HUDEP-2 (cell line): ENCODE data around the gene ABCC9.
"Not testable (repeated sequence)": the region's sequence is repeated elsewhere in the genome, so short reads cannot be mapped to it uniquely, and the experiment has no call there.

Experiments used
- DNase-seq, 76 experiments: peaks; one replicate each; lab custom pipeline; 2025; ENCODE audit not compliant: unreplicated experiment in 76 of 76; lab: John Stamatoyannopoulos, UW

Gene ABCC9

GRCh38 chr12:21819236-21819635 is 122.0 kb downstream of the ABCC9 start:
- no peak for DNase-seq

DNA sequence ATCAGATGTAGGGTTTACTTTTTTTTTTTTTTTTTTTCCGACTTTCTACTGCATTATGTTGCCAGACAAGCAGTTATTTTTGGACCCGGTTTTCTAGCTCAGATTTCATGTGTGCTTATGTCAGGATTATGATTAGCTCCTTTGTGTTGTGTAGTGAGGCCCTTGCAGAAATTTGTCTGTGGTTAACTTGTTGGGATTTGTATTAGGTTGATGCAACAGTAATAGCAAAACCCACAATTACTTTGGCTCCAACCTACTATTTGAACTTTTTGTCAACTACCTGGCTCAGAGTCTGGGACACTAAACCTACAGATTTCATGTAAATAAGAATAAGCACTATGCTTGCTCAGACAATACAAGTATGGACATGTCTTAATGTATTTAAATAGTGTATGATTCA is 122.6 kb downstream of the ABCC9 start:
- no peak for DNase-seq

DNA sequence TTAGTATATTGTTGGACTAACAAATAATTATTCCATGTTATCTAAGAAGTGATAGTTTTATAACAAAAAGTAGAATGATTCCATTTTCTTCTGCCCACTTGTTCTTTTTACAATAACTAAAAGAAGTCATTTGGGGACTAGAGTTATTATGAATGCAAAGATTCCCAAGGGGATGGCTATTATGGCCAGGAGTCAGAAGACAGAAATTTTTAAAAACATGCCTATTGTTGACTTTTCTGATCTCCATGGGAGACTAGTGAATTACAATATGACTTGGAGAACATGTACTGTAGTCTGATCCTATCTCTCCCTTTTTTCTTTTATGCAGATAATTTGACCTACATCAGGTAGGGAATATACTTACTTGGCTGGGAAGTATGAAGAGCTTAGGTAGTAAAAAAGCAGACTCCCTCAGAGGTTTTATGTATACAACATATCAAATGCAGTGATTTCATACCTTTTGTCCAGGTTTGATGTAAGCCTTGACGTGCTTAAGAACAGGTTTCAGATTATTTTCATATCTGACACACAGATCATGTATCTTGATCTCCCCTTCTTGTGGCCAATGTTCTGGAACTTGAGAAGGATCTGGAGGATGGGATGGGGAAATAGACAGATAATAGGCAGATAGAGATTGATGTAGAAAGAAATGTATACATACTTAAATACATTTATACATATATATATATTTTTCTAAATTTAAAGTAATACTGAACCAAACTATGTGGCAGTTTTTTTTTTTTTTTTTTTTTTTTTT is 125.7 kb downstream of the ABCC9 start:
- no peak for DNase-seq

- DNase-seq, result no peak
Observed at GRCh38 chr12:21814814-21815213, 126.4 kb downstream of the ABCC9 start.

GRCh38 chr12:21814327-21814726 is 126.9 kb downstream of the ABCC9 start:
- DNase-seq, result no peak

DNA sequence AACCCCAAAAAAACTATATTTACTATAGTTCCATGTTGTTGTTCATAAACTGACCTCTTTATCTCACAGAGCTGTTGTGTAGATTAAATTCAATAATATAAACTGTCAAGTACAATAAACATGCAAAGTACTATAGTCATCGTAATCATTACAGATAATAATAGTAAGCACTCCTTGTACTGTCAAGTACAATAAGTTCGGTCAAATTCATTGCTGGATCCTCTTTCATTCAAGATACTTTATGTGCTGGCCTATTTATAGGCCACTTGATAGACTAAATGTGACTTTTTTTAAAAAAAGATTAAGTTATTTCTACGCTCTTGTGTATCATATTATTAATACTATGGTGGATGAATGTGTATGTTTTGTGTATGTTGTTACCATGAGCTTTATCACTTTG is 127.5 kb downstream of the ABCC9 start:
- DNase-seq, result no peak

DNA sequence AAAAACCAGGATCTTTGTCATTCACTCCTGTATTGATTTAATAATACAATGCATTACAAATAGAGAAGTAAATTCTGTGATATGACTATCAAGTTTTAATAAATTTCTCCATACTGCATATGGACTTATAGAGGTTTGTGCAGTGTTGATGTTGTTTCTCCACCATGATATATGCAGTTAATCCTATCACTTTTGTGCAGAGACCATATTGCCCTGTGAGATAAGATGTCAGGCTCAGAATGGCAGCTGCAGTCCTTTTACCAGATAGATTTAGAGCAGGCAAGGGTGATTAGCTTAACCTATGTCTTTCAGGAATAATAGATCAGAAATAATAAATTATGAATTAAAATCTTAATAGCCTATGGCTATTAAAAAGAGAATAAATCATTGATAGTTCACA is 128.1 kb downstream of the ABCC9 start:
- DNase-seq, result peak in 41 of 76 experiments; percentile 1 to 80 (median 41)

- DNase-seq, result not testable (repeated sequence)
Observed at GRCh38 chr12:21812340-21812739, 128.9 kb downstream of the ABCC9 start.

GRCh38 chr12:21809100-21809499 is 132.1 kb downstream of the ABCC9 start:
- no peak for DNase-seq

- DNase-seq, result no peak
Observed at GRCh38 chr12:21806255-21806654, 135.0 kb downstream of the ABCC9 start.

DNA sequence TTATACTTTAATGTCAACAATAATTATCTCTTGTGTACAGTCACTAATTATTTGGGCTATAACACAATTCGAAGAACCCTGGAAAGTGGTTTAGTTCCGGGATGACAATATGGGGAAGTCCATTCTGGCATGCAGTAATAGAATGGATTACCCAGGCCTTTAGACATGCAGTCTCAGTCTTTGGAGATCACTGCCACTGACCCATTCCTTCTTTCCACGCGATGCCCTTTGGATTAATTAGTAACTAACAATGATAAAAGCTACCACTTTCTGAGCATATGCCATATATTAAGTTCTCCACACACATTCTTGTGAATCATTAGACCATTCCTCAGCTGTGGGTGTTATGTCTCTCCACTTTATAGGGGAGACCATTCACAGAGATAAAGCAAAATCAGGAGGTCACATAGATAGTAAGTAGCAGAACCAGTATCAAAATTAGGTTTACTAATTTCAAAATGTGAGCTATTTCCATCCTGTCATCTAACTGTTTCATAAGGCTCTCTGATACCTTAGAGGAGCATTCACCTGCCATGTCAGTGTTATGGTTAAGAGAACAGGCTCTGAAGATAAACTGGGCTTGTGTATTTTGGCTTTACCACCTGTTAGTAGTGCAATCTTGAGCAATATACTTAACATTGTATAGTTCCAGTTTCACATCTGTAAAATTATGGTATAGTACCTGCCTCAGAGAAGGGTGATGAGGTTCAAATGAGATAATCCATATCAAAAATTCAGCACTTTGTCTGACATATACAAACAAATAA is 139.5 kb downstream of the ABCC9 start:
- DNase-seq, result no peak

GRCh38 chr12:21800011-21800410 is 141.2 kb downstream of the ABCC9 start:
- no peak for DNase-seq

GRCh38 chr12:21797539-21797938 is 143.7 kb downstream of the ABCC9 start:
- no peak for DNase-seq

GRCh38 chr12:21795648-21796328 is 145.4 kb downstream of the ABCC9 start:
- no peak for DNase-seq

DNA sequence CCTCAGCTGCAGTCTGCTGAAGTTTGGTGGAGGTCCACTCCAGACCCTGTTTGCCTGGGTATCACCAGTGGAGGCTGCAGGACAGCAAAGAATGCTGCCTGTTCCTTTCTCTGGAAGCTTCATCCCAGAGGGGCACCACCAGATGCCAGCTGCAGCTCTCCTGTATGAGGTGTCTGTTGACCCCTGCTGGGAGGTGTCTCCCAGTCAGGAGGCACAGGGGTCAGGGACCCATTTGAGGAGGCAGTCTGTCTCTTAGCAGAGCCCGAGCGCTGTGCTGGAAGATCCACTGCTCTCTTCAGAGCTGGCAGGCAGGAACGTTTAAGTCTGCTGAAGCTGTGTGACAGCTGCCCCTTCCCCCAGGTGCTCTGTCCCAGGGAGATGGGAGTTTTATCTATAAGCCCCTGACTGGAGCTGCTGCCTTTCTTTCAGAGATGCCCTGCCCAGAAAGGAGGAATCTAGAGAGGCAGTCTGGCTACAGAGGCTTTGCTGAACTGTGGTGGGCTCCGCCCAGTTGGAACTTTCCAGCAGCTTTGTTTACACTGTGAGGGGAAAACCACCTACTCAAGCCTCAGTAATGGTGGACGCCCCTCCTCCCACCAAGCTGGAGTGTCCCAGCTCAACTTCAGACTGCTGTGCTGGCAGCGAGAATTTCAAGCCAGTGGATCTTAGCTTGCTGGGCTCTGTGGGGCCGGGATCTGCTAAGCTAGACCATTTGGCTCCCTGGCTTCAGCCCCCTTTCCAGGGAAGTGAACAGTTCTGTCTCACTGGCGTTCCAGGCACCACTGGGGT is 146.2 kb downstream of the ABCC9 start:
- DNase-seq, result not testable (repeated sequence)

DNA sequence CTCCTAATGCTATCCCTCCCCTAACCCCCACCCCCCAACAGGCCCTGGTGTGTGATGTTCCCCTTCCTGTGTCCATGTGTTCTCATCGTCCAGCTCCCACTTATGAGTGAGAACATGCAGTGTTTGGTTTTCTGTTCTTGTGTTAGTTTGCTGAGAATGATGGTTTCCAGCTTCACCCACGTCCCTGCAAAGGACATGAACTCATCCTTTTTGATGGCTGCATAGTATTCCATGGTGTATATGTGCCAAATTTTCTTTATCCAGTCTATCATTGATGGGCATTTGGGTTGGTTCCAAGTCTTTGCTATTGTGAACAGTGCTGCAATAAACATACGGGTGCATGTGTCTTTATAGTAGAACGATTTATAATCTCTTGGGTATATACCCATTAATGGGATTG is 151.5 kb downstream of the ABCC9 start:
- DNase-seq, result not testable (repeated sequence)

DNA sequence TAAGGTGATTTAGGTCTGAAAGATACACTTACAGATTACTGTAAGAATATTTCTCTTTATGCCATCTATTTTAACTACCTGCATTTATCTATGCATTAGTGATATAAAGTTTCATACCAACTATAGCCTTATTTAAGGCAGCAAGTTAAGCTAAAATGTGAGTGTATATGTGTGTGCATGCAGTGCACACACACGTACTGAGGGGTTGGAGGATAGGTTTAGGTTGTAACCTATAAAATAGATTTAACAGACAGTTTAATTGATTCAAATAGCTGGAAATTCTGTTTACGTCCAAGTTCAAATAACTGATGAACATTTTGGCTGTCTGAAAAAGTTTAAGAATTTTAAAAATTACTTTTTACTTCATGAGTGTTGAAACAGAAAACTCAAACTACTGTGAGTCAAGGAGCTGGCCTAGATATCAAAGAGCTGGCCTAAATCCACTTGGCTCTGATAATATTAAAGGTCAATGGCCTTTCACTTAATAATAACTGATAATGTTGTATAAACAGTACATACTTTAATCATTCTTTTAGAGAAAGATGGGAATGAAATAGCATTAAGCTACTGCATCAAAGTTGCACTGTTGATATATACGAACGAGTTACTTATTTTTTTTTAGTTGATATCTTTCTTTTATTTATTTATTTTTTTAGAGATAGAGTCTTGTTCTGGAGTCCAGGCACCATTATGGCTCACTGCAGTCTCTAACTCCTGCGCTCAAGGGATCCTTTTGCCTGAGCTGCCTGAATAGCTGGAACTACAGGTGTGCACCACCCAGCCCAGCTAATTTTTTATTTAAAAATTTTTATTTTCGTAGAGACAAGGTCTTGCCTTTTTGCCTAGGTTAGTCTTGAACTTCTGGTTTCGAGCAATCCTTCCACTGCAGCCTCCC is 152.9 kb downstream of the ABCC9 start:
- DNase-seq, result no peak

DNA sequence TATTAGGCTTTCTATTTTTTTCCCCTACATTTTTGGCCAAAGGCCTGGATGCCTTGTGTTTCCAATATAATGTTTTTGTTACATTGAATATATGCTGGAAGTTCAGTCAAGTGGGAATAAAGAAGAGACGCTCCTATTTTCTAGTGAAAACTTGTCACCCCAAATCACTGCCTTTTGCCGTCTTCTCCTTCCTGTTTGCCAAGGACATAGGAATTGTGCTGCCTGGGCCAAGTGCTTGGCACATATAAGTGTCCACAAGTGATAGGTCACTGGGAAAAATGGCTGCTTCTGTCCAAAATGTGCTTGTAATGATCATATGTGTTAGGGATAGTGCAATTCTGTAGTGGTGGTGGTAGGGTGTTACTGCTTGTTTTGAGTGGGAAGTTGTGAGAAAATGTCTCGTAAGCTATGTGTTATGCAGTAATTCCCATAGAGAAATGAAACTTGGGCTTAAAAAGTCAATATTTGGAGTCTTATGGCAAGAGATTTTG is 155.1 kb downstream of the ABCC9 start:
- no peak for DNase-seq

DNA sequence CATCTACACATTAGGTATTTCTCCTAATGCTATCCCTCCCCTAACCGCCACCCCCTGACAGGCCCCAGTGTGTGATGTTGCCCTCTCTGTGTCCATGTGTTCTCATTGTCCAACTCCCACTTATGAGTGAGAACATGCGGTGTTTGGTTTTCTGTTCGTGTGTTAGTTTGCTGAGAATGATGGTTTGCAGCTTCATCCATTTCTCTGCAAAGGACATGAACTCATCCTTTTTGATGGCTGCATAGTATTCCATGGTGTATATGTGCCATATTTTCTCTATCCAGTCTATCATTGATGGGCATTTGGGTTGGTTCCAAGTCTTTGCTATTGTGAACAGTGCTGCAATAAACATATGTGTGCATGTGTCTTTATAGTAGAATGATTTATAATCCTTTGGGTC is 158.5 kb downstream of the ABCC9 start:
- not testable (repeated sequence) for DNase-seq

DNA sequence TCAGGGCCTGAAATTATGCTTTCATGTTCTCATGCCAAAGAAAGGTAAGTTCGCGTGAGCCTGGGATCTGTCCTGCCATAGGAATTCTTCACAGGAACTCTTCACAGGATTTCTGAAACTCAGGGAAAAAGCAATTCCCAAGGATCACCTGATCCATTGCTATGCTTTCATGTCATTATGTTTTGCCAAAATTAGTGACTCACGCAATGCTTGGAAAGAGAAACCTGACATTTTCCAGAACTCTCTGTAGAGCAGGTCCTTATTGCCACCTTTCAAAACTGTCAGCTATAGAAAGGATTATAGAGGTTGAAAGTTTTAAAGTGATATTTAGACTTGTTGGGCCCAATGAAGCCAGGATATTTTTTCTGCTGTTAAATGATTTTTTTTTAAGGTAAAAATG is 160.4 kb downstream of the ABCC9 start:
- no peak for DNase-seq
